GM23338 (cell line): ENCODE results near the gene MARK2. TPM values are rescaled to one million over a fixed set of nuclear protein-coding genes. Genes with fewer than 3 reads are reported as not detected.
A peak's percentile ranks its signal among the peaks of the same experiment; 100 is the strongest.

Experiments used
- ATAC-seq: fragments of 200-7000 bp; cut with Tn5 transposase; 3 replicates; pipeline ENCODE4 v1.9.1; 2020
- DNase-seq: peaks from one replicate; pipeline ENCODE4 v3.0.0-alpha.2; 2015; ENCODE audit warnings: low spot score
- H2AFZ ChIP-seq: fragments of 200-600 bp; sonication (generic); 2 replicates; pipeline ENCODE4 v1.8.0; 2016; ENCODE audit warnings: antibody characterized with exemption, mild to moderate bottlenecking, moderate library complexity
- H3F3A ChIP-seq: fragments of 200-600 bp; sonication (generic); replicated peaks from 2 replicates; pipeline ENCODE4 v1.8.0; 2017; ENCODE audit warnings: antibody characterized with exemption, mixed run types, low read depth
- H3K27ac ChIP-seq: fragments of 200-600 bp; sonication (generic); 2 replicates; pipeline ENCODE4 v1.6.1; 2016; ENCODE audit warnings: low read depth
- H3K27me3 ChIP-seq: fragments of 200-600 bp; sonication (generic); 2 replicates; pipeline ENCODE4 v1.8.0; 2016; ENCODE audit warnings: mild to moderate bottlenecking, mixed run types, moderate library complexity; ENCODE audit not compliant: insufficient read depth
- H3K36me3 ChIP-seq: fragments of 200-600 bp; sonication (generic); 2 replicates; pipeline ENCODE4 v1.8.0; 2016; ENCODE audit warnings: mild to moderate bottlenecking; ENCODE audit not compliant: insufficient read depth
- H3K4me1 ChIP-seq: fragments of 200-600 bp; sonication (generic); 2 replicates; pipeline ENCODE4 v1.8.0; 2016; ENCODE audit warnings: mild to moderate bottlenecking, moderate library complexity; ENCODE audit not compliant: insufficient read depth
- H3K4me2 ChIP-seq: fragments of 200-600 bp; sonication (generic); 2 replicates; pipeline ENCODE4 v1.7.1; 2017; ENCODE audit warnings: mixed run types
- H3K4me3 ChIP-seq: fragments of 200-600 bp; sonication (generic); 2 replicates; pipeline ENCODE4 v1.6.1; 2016; ENCODE audit warnings: mixed run types
- H3K79me2 ChIP-seq: fragments of 200-600 bp; sonication (generic); replicated peaks from 2 replicates; pipeline ENCODE4 v1.8.0; 2017; ENCODE audit warnings: mild to moderate bottlenecking; ENCODE audit not compliant: insufficient read depth
- H3K9me2 ChIP-seq: fragments of 200-600 bp; sonication (generic); 2 replicates; pipeline ENCODE4 v1.8.0; 2017; ENCODE audit not compliant: insufficient read depth
- H4K20me1 ChIP-seq: fragments of 200-600 bp; sonication (generic); replicated peaks from 2 replicates; pipeline ENCODE4 v1.8.0; 2017; ENCODE audit warnings: mild to moderate bottlenecking; ENCODE audit not compliant: insufficient read depth
- H3K27ac Mint-ChIP-seq: 2 replicates; pipeline ENCODE4 v1.8.0; 2020; ENCODE audit warnings: inconsistent platforms, mild to moderate bottlenecking, moderate library complexity, mixed read lengths
- H3K27me3 Mint-ChIP-seq: 3 replicates; pipeline ENCODE4 v1.8.0; 2022; ENCODE audit warnings: low read depth, mild to moderate bottlenecking, moderate library complexity, mixed read lengths, inconsistent platforms; ENCODE audit not compliant: insufficient read depth, poor library complexity
- H3K36me3 Mint-ChIP-seq: 3 replicates; pipeline ENCODE4 v1.8.0; 2021; ENCODE audit warnings: low read depth, mild to moderate bottlenecking, inconsistent platforms, moderate library complexity, mixed read lengths
- H3K4me1 Mint-ChIP-seq: 3 replicates; pipeline ENCODE4 v1.8.0; 2020; ENCODE audit warnings: mild to moderate bottlenecking, inconsistent platforms, mixed read lengths
- H3K4me3 Mint-ChIP-seq: 3 replicates; pipeline ENCODE4 v1.8.0; 2021; ENCODE audit warnings: moderate library complexity, mild to moderate bottlenecking, inconsistent platforms, mixed read lengths
- H3K9me3 Mint-ChIP-seq: 3 replicates; pipeline ENCODE4 v1.8.0; 2020; ENCODE audit warnings: moderate library complexity, mild to moderate bottlenecking, inconsistent platforms, mixed read lengths
- CREB1 ChIP-seq: fragments of 250-450 bp; sonication (Bioruptor Pico); IDR thresholded peaks from 2 replicates; pipeline ENCODE4 v1.5.0; 2020; ENCODE audit warnings: low read depth, mild to moderate bottlenecking, moderate library complexity
- EZH2 ChIP-seq: fragments of 200-600 bp; sonication (generic); IDR thresholded peaks from one replicate; pipeline ENCODE4 v1.8.0; 2017; ENCODE audit warnings: antibody characterized with exemption, mild to moderate bottlenecking, low read depth; ENCODE audit not compliant: unreplicated experiment
- NANOG ChIP-seq: IDR thresholded peaks from 2 replicates; pipeline ENCODE4 v1.6.1; 2016; ENCODE audit warnings: antibody characterized with exemption, borderline replicate concordance
- POLR2AphosphoS5 ChIP-seq: IDR thresholded peaks from 2 replicates; pipeline ENCODE4 v1.6.1; 2016; ENCODE audit warnings: antibody characterized with exemption, low read depth
- STAT1 ChIP-seq: IDR thresholded peaks from one replicate; pipeline ENCODE4 v1.6.1; 2016; ENCODE audit warnings: antibody characterized with exemption; ENCODE audit not compliant: unreplicated experiment
- ZNF114 ChIP-seq: fragments of 250-450 bp; sonication (Bioruptor Pico); IDR thresholded peaks from 2 replicates; pipeline ENCODE4 v1.5.0; 2020; ENCODE audit warnings: mild to moderate bottlenecking, moderate library complexity
- polyA plus RNA-seq: library from polyadenylated mRNA; unstranded; fragments of >200 nt; fragmentation: Nextera tagmentation; extraction: Ambion mirVana; gene quantifications from 2 replicates; pipeline ENCODE4 v1.2.1, GENCODE V29; 2016
- total RNA-seq: library from RNA; depleted of rRNA; stranded (reverse); fragments of >200 nt; shearing (Covaris generic); gene quantifications from 2 replicates; pipeline ENCODE4 v1.2.3, GENCODE V29; 2014
- TF ChIP-seq, protein P1 (sequence below): IDR thresholded peaks from 2 replicates; pipeline ENCODE4 v1.6.1; 2016; ENCODE audit warnings: antibody characterized with exemption

The MARK2 gene
- total and polyA plus RNA-seq, 2 experiments from 2014 or later, result 18.7 to 42.6 TPM

DNA sequence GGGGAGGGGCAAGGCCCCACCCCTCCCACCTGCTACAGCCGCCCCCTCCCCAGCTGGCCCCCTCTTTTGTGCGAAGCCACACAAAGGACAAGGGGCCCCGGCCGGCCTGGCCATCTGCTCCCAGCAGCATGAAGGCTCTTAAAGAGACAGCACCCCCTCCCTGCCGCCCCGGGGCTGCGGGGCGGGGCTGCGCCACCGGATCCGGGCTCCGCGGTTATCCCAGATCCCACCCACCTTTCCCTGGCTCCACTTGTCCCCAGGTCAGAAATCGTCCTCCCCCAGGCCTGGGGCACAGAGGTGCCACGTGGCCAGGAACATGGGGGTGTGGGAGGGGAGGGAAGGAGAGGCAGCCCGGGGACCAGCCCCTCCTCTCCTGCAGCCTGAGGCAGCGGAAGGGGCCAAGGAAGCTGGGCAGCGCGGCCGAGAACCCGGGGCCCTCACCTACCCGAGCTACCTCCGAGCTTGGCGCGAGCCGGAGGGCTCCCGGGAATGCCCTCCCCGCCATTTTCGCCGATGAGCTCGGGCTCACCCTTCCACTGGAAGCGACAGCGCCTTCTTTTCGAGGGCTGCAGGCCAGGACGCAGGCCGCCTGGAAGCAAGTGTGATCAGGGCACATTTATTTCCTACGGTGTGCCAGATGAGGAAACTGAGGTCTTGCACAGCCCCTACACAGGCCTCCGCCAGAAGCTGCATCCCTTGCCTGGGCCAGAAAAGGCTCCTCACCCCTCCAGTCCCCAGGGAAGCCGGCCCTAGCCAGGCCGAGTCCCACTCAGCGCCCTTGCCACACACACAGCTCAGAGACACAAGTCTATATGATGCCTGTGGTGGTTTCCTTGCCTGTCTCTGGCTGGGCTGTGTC is 80.6 kb downstream of the MARK2 start:
- Histone ChIP-seq H3F3A (peaks cover 19% of the 10 kb centered on the region), H3K4me1 (peaks cover 27% of the 10 kb centered on the region), H2AFZ (no peak overlapping the region), H3K4me2 (peak overlapping the region; percentile 99), H3K79me2 (peaks cover 16% of the 10 kb centered on the region), H3K9me2 (peaks cover 8% of the 10 kb centered on the region), H3K36me3 (no peaks in the 10 kb centered on the region), H3K4me3 (peak overlapping the region; percentile 96), H3K27me3 (no peaks in the 10 kb centered on the region; the same call in 1 of the 2 replicates), H3K27ac (peak overlapping the region; percentile 100), H4K20me1 (no peaks in the 10 kb centered on the region; the same call in 1 of the 2 replicates)
- Mint-ChIP-seq H3K9me3 (peaks cover 9% of the 10 kb centered on the region; the same call in 2 of the 3 replicates), H3K4me1 (peaks cover 15% of the 10 kb centered on the region), H3K36me3 (peaks cover 17% of the 10 kb centered on the region), H3K27me3 (peaks cover 24% of the 10 kb centered on the region), H3K4me3 (peak overlapping the region; percentile 81), H3K27ac (peak overlapping the region; percentile 99)
- peak; percentile 81 for TF ChIP-seq POLR2AphosphoS5
- TF ChIP-seq CREB1, result no peak
- TF ChIP-seq, protein P1, sequence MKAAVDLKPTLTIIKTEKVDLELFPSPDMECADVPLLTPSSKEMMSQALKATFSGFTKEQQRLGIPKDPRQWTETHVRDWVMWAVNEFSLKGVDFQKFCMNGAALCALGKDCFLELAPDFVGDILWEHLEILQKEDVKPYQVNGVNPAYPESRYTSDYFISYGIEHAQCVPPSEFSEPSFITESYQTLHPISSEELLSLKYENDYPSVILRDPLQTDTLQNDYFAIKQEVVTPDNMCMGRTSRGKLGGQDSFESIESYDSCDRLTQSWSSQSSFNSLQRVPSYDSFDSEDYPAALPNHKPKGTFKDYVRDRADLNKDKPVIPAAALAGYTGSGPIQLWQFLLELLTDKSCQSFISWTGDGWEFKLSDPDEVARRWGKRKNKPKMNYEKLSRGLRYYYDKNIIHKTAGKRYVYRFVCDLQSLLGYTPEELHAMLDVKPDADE, result 0 out of 2 replicates have a peak, but pooled peaks have one; percentile 13
- peak; percentile 33; the same call in 1 of the 2 replicates for TF ChIP-seq NANOG
- peak; percentile 96 for DNase-seq
- peak; percentile 33 for ATAC-seq

DNA sequence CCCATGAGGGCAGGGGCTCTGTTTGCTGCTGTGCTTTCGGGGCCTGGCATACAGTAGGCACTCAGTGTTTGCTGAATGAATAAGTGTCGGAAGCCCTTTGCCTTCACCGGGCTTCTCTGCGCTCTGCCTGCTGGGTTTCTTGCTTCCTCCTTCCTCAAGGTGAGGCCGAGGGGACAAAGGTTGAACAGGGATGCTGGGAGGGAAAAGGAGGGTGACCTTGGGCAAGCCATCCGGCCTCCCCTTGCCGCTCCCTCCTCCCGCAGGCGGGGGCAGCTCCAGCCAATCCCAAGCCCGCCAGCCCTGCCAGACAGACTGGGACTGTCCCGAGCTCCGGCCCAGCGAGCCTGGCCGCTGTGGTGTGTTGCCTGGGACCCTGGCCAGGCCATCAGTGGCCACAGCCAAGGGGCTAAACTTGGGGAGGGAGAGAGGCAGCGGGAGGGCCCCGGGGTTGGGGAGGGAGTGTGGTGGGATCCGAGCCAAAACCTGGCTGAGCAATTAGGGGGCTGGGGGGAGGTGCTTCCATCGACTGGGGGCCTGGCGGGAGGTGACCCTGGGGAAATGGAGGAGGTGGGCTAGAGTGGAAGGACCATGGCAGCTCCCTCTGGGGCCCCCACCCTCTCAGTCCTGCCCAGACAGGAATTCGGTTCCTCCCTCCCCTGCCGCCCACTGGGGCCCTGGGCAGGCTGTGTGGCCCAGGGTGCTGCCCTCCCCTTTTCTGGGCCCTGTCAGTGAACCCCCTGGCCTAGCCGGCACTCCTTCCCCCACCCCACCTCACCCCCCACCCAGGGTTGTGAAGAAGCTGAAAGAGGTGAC is 81.4 kb downstream of the MARK2 start:
- H3K27me3 ChIP-seq, result no peaks in the 10 kb centered on the region; the same call in 1 of the 2 replicates
- H3K4me1 Mint-ChIP-seq, result peaks cover 12% of the 10 kb centered on the region; the same call in 2 of the 3 replicates
- peak overlapping the region; percentile 96 for H3K4me3 ChIP-seq
- peaks cover 10% of the 10 kb centered on the region for H3K36me3 Mint-ChIP-seq
- H4K20me1 ChIP-seq, result no peaks in the 10 kb centered on the region; the same call in 1 of the 2 replicates
- ATAC-seq, result peak; percentile 30
- peaks cover 23% of the 10 kb centered on the region for H3K4me1 ChIP-seq
- H2AFZ ChIP-seq, result no peak overlapping the region
- no peaks in the 10 kb centered on the region for H3K36me3 ChIP-seq
- peaks cover 11% of the 10 kb centered on the region for H3K9me2 ChIP-seq
- H3F3A ChIP-seq, result peaks cover 19% of the 10 kb centered on the region
- peak; percentile 88 for DNase-seq
- TF ChIP-seq ZNF114 (CRISPR knock-in tag) (no peak), POLR2AphosphoS5 (peak; percentile 69), NANOG (no peak), EZH2 (no peak), STAT1 (no peak)
- H3K27ac ChIP-seq, result peak overlapping the region; percentile 100
- H3K4me3 Mint-ChIP-seq, result peak overlapping the region; percentile 81
- H3K27ac Mint-ChIP-seq, result peak overlapping the region; percentile 99
- H3K79me2 ChIP-seq, result peaks cover 11% of the 10 kb centered on the region
- H3K4me2 ChIP-seq, result peak overlapping the region; percentile 99
- peaks cover 9% of the 10 kb centered on the region; the same call in 2 of the 3 replicates for H3K9me3 Mint-ChIP-seq
- H3K27me3 Mint-ChIP-seq, result peaks cover 24% of the 10 kb centered on the region
